HL-60 (cell line): ENCODE measurements around the gene RAMP3.
"Not testable (repeated sequence)": the region's sequence is repeated elsewhere in the genome, so short reads cannot be mapped to it uniquely, and the experiment has no call there.

Experiments used
- CTCF ChIP-seq: IDR thresholded peaks from one replicate; pipeline ENCODE4 v1.5.1; 2011; ENCODE audit warnings: low read length, control low read depth, inconsistent platforms; ENCODE audit not compliant: insufficient read depth
- POLR2AphosphoS5 ChIP-seq: IDR thresholded peaks from 2 replicates; pipeline ENCODE4 v1.6.1; 2012; ENCODE audit warnings: low read depth
- TF ChIP-seq, protein P1 (sequence below): IDR thresholded peaks from 2 replicates; pipeline ENCODE4 v1.6.1; 2012; ENCODE audit warnings: low read depth; ENCODE audit not compliant: insufficient replicate concordance

GRCh38 chr7:45114257-45114656, 43.3 kb upstream of the RAMP3 start:
- not testable (repeated sequence) for TF ChIP-seq CTCF, POLR2AphosphoS5
- TF ChIP-seq, protein P1, sequence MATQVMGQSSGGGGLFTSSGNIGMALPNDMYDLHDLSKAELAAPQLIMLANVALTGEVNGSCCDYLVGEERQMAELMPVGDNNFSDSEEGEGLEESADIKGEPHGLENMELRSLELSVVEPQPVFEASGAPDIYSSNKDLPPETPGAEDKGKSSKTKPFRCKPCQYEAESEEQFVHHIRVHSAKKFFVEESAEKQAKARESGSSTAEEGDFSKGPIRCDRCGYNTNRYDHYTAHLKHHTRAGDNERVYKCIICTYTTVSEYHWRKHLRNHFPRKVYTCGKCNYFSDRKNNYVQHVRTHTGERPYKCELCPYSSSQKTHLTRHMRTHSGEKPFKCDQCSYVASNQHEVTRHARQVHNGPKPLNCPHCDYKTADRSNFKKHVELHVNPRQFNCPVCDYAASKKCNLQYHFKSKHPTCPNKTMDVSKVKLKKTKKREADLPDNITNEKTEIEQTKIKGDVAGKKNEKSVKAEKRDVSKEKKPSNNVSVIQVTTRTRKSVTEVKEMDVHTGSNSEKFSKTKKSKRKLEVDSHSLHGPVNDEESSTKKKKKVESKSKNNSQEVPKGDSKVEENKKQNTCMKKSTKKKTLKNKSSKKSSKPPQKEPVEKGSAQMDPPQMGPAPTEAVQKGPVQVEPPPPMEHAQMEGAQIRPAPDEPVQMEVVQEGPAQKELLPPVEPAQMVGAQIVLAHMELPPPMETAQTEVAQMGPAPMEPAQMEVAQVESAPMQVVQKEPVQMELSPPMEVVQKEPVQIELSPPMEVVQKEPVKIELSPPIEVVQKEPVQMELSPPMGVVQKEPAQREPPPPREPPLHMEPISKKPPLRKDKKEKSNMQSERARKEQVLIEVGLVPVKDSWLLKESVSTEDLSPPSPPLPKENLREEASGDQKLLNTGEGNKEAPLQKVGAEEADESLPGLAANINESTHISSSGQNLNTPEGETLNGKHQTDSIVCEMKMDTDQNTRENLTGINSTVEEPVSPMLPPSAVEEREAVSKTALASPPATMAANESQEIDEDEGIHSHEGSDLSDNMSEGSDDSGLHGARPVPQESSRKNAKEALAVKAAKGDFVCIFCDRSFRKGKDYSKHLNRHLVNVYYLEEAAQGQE = not testable (repeated sequence)
